GM23338 (cell line): ENCODE measurements around the gene SEMA5A. TPM values are rescaled to one million over a fixed set of nuclear protein-coding genes. Genes with fewer than 3 reads are reported as not detected.

Experiments used
- ATAC-seq: fragments of 200-7000 bp; cut with Tn5 transposase; 3 replicates; pipeline ENCODE4 v1.9.1; 2020
- DNase-seq: peaks from one replicate; pipeline ENCODE4 v3.0.0-alpha.2; 2015; ENCODE audit warnings: low spot score
- H2AFZ ChIP-seq: fragments of 200-600 bp; sonication (generic); 2 replicates; pipeline ENCODE4 v1.8.0; 2016; ENCODE audit warnings: antibody characterized with exemption, mild to moderate bottlenecking, moderate library complexity
- H3F3A ChIP-seq: fragments of 200-600 bp; sonication (generic); replicated peaks from 2 replicates; pipeline ENCODE4 v1.8.0; 2017; ENCODE audit warnings: antibody characterized with exemption, mixed run types, low read depth
- H3K27ac ChIP-seq: fragments of 200-600 bp; sonication (generic); 2 replicates; pipeline ENCODE4 v1.6.1; 2016; ENCODE audit warnings: low read depth
- H3K27me3 ChIP-seq: fragments of 200-600 bp; sonication (generic); 2 replicates; pipeline ENCODE4 v1.8.0; 2016; ENCODE audit warnings: mild to moderate bottlenecking, mixed run types, moderate library complexity; ENCODE audit not compliant: insufficient read depth
- H3K36me3 ChIP-seq: fragments of 200-600 bp; sonication (generic); 2 replicates; pipeline ENCODE4 v1.8.0; 2016; ENCODE audit warnings: mild to moderate bottlenecking; ENCODE audit not compliant: insufficient read depth
- H3K4me1 ChIP-seq: fragments of 200-600 bp; sonication (generic); 2 replicates; pipeline ENCODE4 v1.8.0; 2016; ENCODE audit warnings: mild to moderate bottlenecking, moderate library complexity; ENCODE audit not compliant: insufficient read depth
- H3K4me2 ChIP-seq: fragments of 200-600 bp; sonication (generic); 2 replicates; pipeline ENCODE4 v1.7.1; 2017; ENCODE audit warnings: mixed run types
- H3K4me3 ChIP-seq: fragments of 200-600 bp; sonication (generic); 2 replicates; pipeline ENCODE4 v1.6.1; 2016; ENCODE audit warnings: mixed run types
- H3K79me2 ChIP-seq: fragments of 200-600 bp; sonication (generic); replicated peaks from 2 replicates; pipeline ENCODE4 v1.8.0; 2017; ENCODE audit warnings: mild to moderate bottlenecking; ENCODE audit not compliant: insufficient read depth
- H3K9me2 ChIP-seq: fragments of 200-600 bp; sonication (generic); 2 replicates; pipeline ENCODE4 v1.8.0; 2017; ENCODE audit not compliant: insufficient read depth
- H4K20me1 ChIP-seq: fragments of 200-600 bp; sonication (generic); replicated peaks from 2 replicates; pipeline ENCODE4 v1.8.0; 2017; ENCODE audit warnings: mild to moderate bottlenecking; ENCODE audit not compliant: insufficient read depth
- H3K27ac Mint-ChIP-seq: 2 replicates; pipeline ENCODE4 v1.8.0; 2020; ENCODE audit warnings: inconsistent platforms, mild to moderate bottlenecking, moderate library complexity, mixed read lengths
- H3K27me3 Mint-ChIP-seq: 3 replicates; pipeline ENCODE4 v1.8.0; 2022; ENCODE audit warnings: low read depth, mild to moderate bottlenecking, moderate library complexity, mixed read lengths, inconsistent platforms; ENCODE audit not compliant: insufficient read depth, poor library complexity
- H3K36me3 Mint-ChIP-seq: 3 replicates; pipeline ENCODE4 v1.8.0; 2021; ENCODE audit warnings: low read depth, mild to moderate bottlenecking, inconsistent platforms, moderate library complexity, mixed read lengths
- H3K4me1 Mint-ChIP-seq: 3 replicates; pipeline ENCODE4 v1.8.0; 2020; ENCODE audit warnings: mild to moderate bottlenecking, inconsistent platforms, mixed read lengths
- H3K4me3 Mint-ChIP-seq: 3 replicates; pipeline ENCODE4 v1.8.0; 2021; ENCODE audit warnings: moderate library complexity, mild to moderate bottlenecking, inconsistent platforms, mixed read lengths
- H3K9me3 Mint-ChIP-seq: 3 replicates; pipeline ENCODE4 v1.8.0; 2020; ENCODE audit warnings: moderate library complexity, mild to moderate bottlenecking, inconsistent platforms, mixed read lengths
- CREB1 ChIP-seq: fragments of 250-450 bp; sonication (Bioruptor Pico); IDR thresholded peaks from 2 replicates; pipeline ENCODE4 v1.5.0; 2020; ENCODE audit warnings: low read depth, mild to moderate bottlenecking, moderate library complexity
- EZH2phosphoT487 ChIP-seq: fragments of 200-600 bp; sonication (generic); IDR thresholded peaks from one replicate; pipeline ENCODE4 v1.8.1; 2018; ENCODE audit warnings: antibody characterized with exemption; ENCODE audit not compliant: unreplicated experiment
- JUNB ChIP-seq: IDR thresholded peaks from one replicate; pipeline ENCODE4 v1.6.1; 2016; ENCODE audit warnings: antibody characterized with exemption; ENCODE audit not compliant: unreplicated experiment
- NANOG ChIP-seq: IDR thresholded peaks from 2 replicates; pipeline ENCODE4 v1.6.1; 2016; ENCODE audit warnings: antibody characterized with exemption, borderline replicate concordance
- POLR2AphosphoS5 ChIP-seq: IDR thresholded peaks from 2 replicates; pipeline ENCODE4 v1.6.1; 2016; ENCODE audit warnings: antibody characterized with exemption, low read depth
- STAT1 ChIP-seq: IDR thresholded peaks from one replicate; pipeline ENCODE4 v1.6.1; 2016; ENCODE audit warnings: antibody characterized with exemption; ENCODE audit not compliant: unreplicated experiment
- ZNF114 ChIP-seq: fragments of 250-450 bp; sonication (Bioruptor Pico); IDR thresholded peaks from 2 replicates; pipeline ENCODE4 v1.5.0; 2020; ENCODE audit warnings: mild to moderate bottlenecking, moderate library complexity
- ZNF331 ChIP-seq: fragments of 250-450 bp; sonication (Bioruptor Pico); IDR thresholded peaks from 2 replicates; pipeline ENCODE4 v1.5.0; 2020; ENCODE audit warnings: low read depth, mild to moderate bottlenecking, moderate library complexity
- ZNF462 ChIP-seq: fragments of 250-450 bp; sonication (Bioruptor Pico); IDR thresholded peaks from 2 replicates; pipeline ENCODE4 v1.5.0; 2020; ENCODE audit warnings: mild to moderate bottlenecking, moderate library complexity
- polyA plus RNA-seq: library from polyadenylated mRNA; unstranded; fragments of >200 nt; fragmentation: Nextera tagmentation; extraction: Ambion mirVana; gene quantifications from 2 replicates; pipeline ENCODE4 v1.2.1, GENCODE V29; 2016
- total RNA-seq: library from RNA; depleted of rRNA; stranded (reverse); fragments of >200 nt; shearing (Covaris generic); gene quantifications from 2 replicates; pipeline ENCODE4 v1.2.3, GENCODE V29; 2014
- TF ChIP-seq, protein P1 (sequence below): IDR thresholded peaks from 2 replicates; pipeline ENCODE4 v1.6.1; 2016; ENCODE audit warnings: antibody characterized with exemption
- TF ChIP-seq, protein P2 (sequence below), 2 experiments: fragments of 200-600 bp in 1 of 2; sonication (generic) in 1 of 2; conservative IDR thresholded peaks; 2 replicates each; pipeline versions ENCODE4 v1.5.1 to v1.6.1; 2016 to 2017; ENCODE audit warnings: antibody characterized with exemption in 2 of 2, low read depth in 2 of 2, mild to moderate bottlenecking in 2 of 2, moderate library complexity in 1 of 2

Gene SEMA5A
- total and polyA plus RNA-seq, 2 experiments from 2014 or later = 2.1 to 8.1 TPM

DNA sequence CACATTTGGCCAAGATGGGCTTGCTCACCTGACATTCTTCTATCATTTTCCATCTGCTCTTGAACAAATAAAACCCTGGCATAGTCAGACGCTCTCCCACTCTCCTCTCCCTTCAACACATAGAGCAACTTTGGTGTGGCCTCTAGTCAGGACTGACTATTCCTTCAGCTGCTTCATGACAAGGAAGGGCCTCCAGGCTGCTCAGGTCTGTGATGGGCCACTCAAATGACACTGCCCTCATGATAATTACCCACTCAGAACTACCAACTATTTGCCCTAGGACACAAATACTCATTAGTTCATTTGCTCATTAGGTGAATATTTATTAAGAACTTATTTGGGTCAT, 376.3 kb downstream of the SEMA5A start (continued):
- TF ChIP-seq, protein P1, sequence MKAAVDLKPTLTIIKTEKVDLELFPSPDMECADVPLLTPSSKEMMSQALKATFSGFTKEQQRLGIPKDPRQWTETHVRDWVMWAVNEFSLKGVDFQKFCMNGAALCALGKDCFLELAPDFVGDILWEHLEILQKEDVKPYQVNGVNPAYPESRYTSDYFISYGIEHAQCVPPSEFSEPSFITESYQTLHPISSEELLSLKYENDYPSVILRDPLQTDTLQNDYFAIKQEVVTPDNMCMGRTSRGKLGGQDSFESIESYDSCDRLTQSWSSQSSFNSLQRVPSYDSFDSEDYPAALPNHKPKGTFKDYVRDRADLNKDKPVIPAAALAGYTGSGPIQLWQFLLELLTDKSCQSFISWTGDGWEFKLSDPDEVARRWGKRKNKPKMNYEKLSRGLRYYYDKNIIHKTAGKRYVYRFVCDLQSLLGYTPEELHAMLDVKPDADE = no peak
- no peak for TF ChIP-seq ZNF331 (CRISPR knock-in tag)
- no peak for TF ChIP-seq POLR2AphosphoS5

- Histone ChIP-seq H3K4me3 (no peak overlapping the region), H3K9me2 (peaks cover 8% of the 10 kb centered on the region; the same call in 1 of the 2 replicates), H3K27me3 (no peaks in the 10 kb centered on the region), H2AFZ (no peak overlapping the region), H3K27ac (no peak overlapping the region), H3K4me1 (peaks cover 12% of the 10 kb centered on the region; the same call in 1 of the 2 replicates), H4K20me1 (no peaks in the 10 kb centered on the region), H3K79me2 (no peaks in the 10 kb centered on the region), H3F3A (no peaks in the 10 kb centered on the region), H3K4me2 (no peak overlapping the region), H3K36me3 (no peaks in the 10 kb centered on the region)
- H3K4me1 Mint-ChIP-seq = peaks cover 26% of the 10 kb centered on the region
- ATAC-seq = no peak
- H3K4me3 Mint-ChIP-seq = no peak overlapping the region
- no peak for DNase-seq
- H3K9me3 Mint-ChIP-seq = no peaks in the 10 kb centered on the region
- no peaks in the 10 kb centered on the region for H3K36me3 Mint-ChIP-seq
- no peak overlapping the region for H3K27ac Mint-ChIP-seq
- H3K27me3 Mint-ChIP-seq = peaks cover 1% of the 10 kb centered on the region
- TF ChIP-seq JUNB (no peak), EZH2phosphoT487 (no peak), CREB1 (CRISPR knock-in tag) (no peak), POLR2AphosphoS5 (no peak), STAT1 (no peak), NANOG (no peak), ZNF462 (CRISPR knock-in tag) (no peak), ZNF114 (CRISPR knock-in tag) (no peak), ZNF331 (CRISPR knock-in tag) (no peak)
- TF ChIP-seq, protein P2, sequence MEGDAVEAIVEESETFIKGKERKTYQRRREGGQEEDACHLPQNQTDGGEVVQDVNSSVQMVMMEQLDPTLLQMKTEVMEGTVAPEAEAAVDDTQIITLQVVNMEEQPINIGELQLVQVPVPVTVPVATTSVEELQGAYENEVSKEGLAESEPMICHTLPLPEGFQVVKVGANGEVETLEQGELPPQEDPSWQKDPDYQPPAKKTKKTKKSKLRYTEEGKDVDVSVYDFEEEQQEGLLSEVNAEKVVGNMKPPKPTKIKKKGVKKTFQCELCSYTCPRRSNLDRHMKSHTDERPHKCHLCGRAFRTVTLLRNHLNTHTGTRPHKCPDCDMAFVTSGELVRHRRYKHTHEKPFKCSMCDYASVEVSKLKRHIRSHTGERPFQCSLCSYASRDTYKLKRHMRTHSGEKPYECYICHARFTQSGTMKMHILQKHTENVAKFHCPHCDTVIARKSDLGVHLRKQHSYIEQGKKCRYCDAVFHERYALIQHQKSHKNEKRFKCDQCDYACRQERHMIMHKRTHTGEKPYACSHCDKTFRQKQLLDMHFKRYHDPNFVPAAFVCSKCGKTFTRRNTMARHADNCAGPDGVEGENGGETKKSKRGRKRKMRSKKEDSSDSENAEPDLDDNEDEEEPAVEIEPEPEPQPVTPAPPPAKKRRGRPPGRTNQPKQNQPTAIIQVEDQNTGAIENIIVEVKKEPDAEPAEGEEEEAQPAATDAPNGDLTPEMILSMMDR (conservative IDR thresholded peaks at IDR 0.05; ENCODE audit: low read depth in 2 of 2) = no peak
- TF ChIP-seq, protein P1 = no peak
These were observed 376.9 kb downstream of the SEMA5A start for GRCh38 chr5:9168791-9169556.
